Caco-2 (cell line): ENCODE results near the gene CFAP251. TPM values are rescaled to one million over a fixed set of nuclear protein-coding genes. Genes with fewer than 3 reads are reported as not detected.

Experiments
- BruUV-seq: library from RNA; stranded (reverse); fragments of 400-500 nt; replicated peaks from 2 replicates; lab custom pipeline; 2021; lab: Mats Ljungman, UMichigan
- CTCF ChIA-PET: fragments of 300-600 bp; sonication (Branson Sonifier 250); formaldehyde crosslinking; loops from one replicate; lab custom pipeline; 2022; ENCODE audit warnings: antibody characterized with exemption; lab: Charles Lee
- POLR2A ChIA-PET: fragments of 300-600 bp; sonication (Branson Sonifier 250); formaldehyde crosslinking; loops from one replicate; lab custom pipeline; 2022; ENCODE audit warnings: antibody characterized with exemption; lab: Charles Lee
- DNase-seq, 2 experiments: peaks; one replicate each; pipeline versions ENCODE4 v3.0.0 to v3.0.0-alpha.2; 2020 to 2022
- H3K27me3 ChIP-seq: replicated peaks from 2 replicates; pipeline ENCODE4 v1.6.0; 2011; ENCODE audit warnings: low read length; ENCODE audit not compliant: control insufficient read depth, insufficient read depth
- H3K36me3 ChIP-seq: 2 replicates; pipeline ENCODE4 v1.5.1; 2011; ENCODE audit warnings: low read length; ENCODE audit not compliant: control insufficient read depth, insufficient read depth
- H3K4me1 ChIP-seq: fragments of 250-450 bp; sonication (Bioruptor Pico); 2 replicates; pipeline ENCODE4 v1.5.1; 2020; ENCODE audit warnings: mild to moderate bottlenecking
- H3K4me3 ChIP-seq: 2 replicates; pipeline ENCODE4 v1.5.1; 2011; ENCODE audit warnings: low read depth, mild to moderate bottlenecking, control low read depth, low read length
- H3K9me3 ChIP-seq: fragments of 250-450 bp; sonication (Bioruptor Pico); 2 replicates; pipeline ENCODE4 v1.5.1; 2020; ENCODE audit warnings: mild to moderate bottlenecking, moderate library complexity
- H3K27ac Mint-ChIP-seq: one replicate; pipeline ENCODE4 v1.8.0; 2022; ENCODE audit warnings: mixed read lengths; ENCODE audit not compliant: unreplicated experiment
- H3K27me3 Mint-ChIP-seq: one replicate; pipeline ENCODE4 v1.8.0; 2022; ENCODE audit warnings: mixed read lengths; ENCODE audit not compliant: insufficient read depth, unreplicated experiment
- H3K36me3 Mint-ChIP-seq: one replicate; pipeline ENCODE4 v1.8.0; 2022; ENCODE audit warnings: mild to moderate bottlenecking, mixed read lengths; ENCODE audit not compliant: insufficient read depth, unreplicated experiment
- H3K4me1 Mint-ChIP-seq: one replicate; pipeline ENCODE4 v1.8.0; 2022; ENCODE audit warnings: low read depth, mixed read lengths; ENCODE audit not compliant: unreplicated experiment
- H3K4me3 Mint-ChIP-seq: one replicate; pipeline ENCODE4 v1.8.0; 2022; ENCODE audit warnings: mild to moderate bottlenecking, moderate library complexity, mixed read lengths; ENCODE audit not compliant: unreplicated experiment
- H3K9me3 Mint-ChIP-seq: one replicate; pipeline ENCODE4 v1.8.0; 2022; ENCODE audit warnings: mixed read lengths; ENCODE audit not compliant: unreplicated experiment
- CTCF ChIP-seq, 2 experiments: fragments of 200-600 bp in 1 of 2; IDR thresholded peaks; 1 replicate in 1 of 2; 2 replicates in 1 of 2; pipeline versions ENCODE4 v1.5.1 to v1.8.0; 2011 to 2022; ENCODE audit warnings: antibody characterized with exemption in 1 of 2, control low read depth in 1 of 2, inconsistent platforms in 1 of 2, low read depth in 1 of 2, low read length in 1 of 2, mild to moderate bottlenecking in 1 of 2, moderate library complexity in 1 of 2; ENCODE audit not compliant: insufficient read depth in 1 of 2, severe bottlenecking in 1 of 2, unreplicated experiment in 1 of 2
- intact Hi-C: fragments of 100-400 bp; cut with micrococcal nuclease; formaldehyde crosslinking; loops from one replicate; pipeline ENCODE4 v1.10.0; 2022; ENCODE audit not compliant: unreplicated experiment
- total RNA-seq: library from RNA; stranded (reverse); gene quantifications from 2 replicates; pipeline ENCODE4 v1.2.3, GENCODE V29; 2022

Gene CFAP251
- total RNA-seq, 1 experiment from 2014 or later = 1.2 TPM

DNA sequence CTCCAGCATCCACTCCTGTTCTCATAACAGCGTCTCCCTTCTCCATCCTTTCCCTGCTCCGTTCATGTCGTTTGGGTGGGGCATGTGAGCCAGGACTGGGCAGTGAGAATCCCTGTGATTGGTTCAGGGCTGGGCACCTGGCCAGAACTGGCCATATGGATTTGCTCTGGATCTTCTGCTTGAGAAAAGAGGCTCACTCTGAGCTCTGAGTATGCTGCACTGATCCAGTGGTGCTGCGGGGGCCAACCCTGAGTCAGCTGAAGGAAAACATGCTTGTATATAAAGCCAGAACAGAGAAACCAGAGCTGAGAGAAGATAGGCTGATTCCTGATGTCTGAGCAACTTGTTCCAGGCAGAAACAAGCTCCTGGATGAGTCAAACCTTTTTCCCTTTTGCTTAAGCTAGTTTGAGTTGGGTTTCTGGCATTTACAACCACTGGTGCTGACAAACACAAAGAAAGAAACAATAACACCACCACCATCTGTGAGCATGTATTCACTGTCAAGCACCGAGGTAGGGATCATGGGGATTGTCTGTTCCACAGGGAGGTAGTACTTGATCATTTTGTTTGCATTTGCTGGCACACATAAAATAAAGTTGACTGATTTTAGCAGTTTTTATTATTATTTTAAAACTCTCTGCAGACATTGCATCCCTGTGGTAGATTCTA, 45.7 kb upstream of the CFAP251 start:
- intact Hi-C loops = no loop called here
- Histone ChIP-seq H3K36me3 (no peaks in the 10 kb centered on the region), H3K9me3 (no peaks in the 10 kb centered on the region), H3K27me3 (no peaks in the 10 kb centered on the region), H3K4me1 (no peaks in the 10 kb centered on the region), H3K4me3 (no peak overlapping the region)
- Mint-ChIP-seq H3K4me1 (no peaks in the 10 kb centered on the region), H3K27me3 (no peaks in the 10 kb centered on the region), H3K27ac (no peak overlapping the region), H3K4me3 (no peak overlapping the region), H3K36me3 (no peaks in the 10 kb centered on the region), H3K9me3 (no peaks in the 10 kb centered on the region)
- ChIA-PET POLR2A (no interaction called here), CTCF (no interaction called here)
- no peak for DNase-seq
- no peak for TF ChIP-seq CTCF (IDR thresholded peaks at IDR 0.05; ENCODE audit: insufficient read depth in 1 of 2, low read depth in 1 of 2, low read length in 1 of 2, severe bottlenecking in 1 of 2, unreplicated experiment in 1 of 2)
- BruUV-seq = no TSS peak

DNA sequence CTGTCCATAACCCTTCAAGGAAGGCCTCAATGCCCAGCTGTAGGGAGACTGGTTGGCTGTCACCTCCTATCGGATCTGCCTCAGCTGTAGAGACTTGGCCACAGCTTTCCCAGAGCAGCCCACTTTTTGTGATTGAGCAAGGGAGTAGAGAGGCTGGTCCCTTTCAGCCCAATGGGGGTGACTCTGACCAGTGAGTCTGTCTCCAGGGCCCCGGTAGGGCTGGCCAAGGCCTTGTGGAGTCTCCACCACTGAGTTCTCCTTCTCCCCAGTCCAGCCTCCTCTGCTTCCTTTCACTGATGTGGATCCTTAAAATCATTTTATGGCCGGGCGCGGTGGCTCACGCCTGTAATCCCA, 45.2 kb upstream of the CFAP251 start:
- Histone ChIP-seq H3K9me3 (no peaks in the 10 kb centered on the region), H3K4me3 (no peak overlapping the region), H3K36me3 (no peaks in the 10 kb centered on the region), H3K4me1 (no peaks in the 10 kb centered on the region; the same call in 1 of the 2 replicates), H3K27me3 (no peaks in the 10 kb centered on the region)
- BruUV-seq = no TSS peak
- no peaks in the 10 kb centered on the region for H3K27me3 Mint-ChIP-seq
- TF ChIP-seq CTCF (IDR thresholded peaks at IDR 0.05; ENCODE audit: insufficient read depth in 1 of 2, low read depth in 1 of 2, low read length in 1 of 2, severe bottlenecking in 1 of 2, unreplicated experiment in 1 of 2) = no peak
- no peaks in the 10 kb centered on the region for H3K4me1 Mint-ChIP-seq
- ChIA-PET POLR2A (no interaction called here), CTCF (no interaction called here)
- no peak overlapping the region for H3K4me3 Mint-ChIP-seq
- H3K27ac Mint-ChIP-seq = no peak overlapping the region
- H3K36me3 Mint-ChIP-seq = no peaks in the 10 kb centered on the region
- H3K9me3 Mint-ChIP-seq = no peaks in the 10 kb centered on the region
- DNase-seq = no peak
- intact Hi-C loops = no loop called here

DNA sequence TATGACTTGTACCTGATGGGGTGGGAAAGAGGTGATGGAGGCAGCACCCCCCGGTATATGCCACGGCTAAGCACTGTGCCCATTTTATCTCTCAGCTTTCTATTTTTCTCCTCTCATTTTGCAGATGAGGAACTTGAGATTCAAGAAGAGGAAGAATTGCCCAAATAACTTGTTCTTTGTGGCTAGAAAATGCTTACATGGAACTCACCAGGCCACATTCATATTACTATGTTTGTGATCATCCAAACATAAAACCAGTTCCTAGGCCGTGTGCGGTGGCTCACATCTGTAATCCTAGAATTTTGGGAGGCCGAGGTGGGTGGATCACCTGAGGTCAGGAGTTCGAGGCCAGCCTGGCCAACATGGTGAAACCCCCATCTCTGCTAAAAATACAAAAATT, 44.3 kb upstream of the CFAP251 start:
- ChIA-PET CTCF (no interaction called here), POLR2A (no interaction called here)
- no TSS peak for BruUV-seq

More for the DNA sequence above, 44.3 kb upstream of the CFAP251 start:
- no peaks in the 10 kb centered on the region for H3K36me3 ChIP-seq
- Mint-ChIP-seq H3K27me3 (no peaks in the 10 kb centered on the region), H3K27ac (no peak overlapping the region), H3K4me3 (no peak overlapping the region), H3K36me3 (no peaks in the 10 kb centered on the region), H3K4me1 (no peaks in the 10 kb centered on the region), H3K9me3 (no peaks in the 10 kb centered on the region)
- H3K27me3 ChIP-seq = no peaks in the 10 kb centered on the region
- no peaks in the 10 kb centered on the region for H3K9me3 ChIP-seq
- H3K4me3 ChIP-seq = no peak overlapping the region
- intact Hi-C loops = no loop called here
- no peak for TF ChIP-seq CTCF (IDR thresholded peaks at IDR 0.05; ENCODE audit: insufficient read depth in 1 of 2, low read depth in 1 of 2, low read length in 1 of 2, severe bottlenecking in 1 of 2, unreplicated experiment in 1 of 2)
- no peaks in the 10 kb centered on the region; the same call in 1 of the 2 replicates for H3K4me1 ChIP-seq
- DNase-seq = no peak
